ENCODE measurements around the gene ATP8A2. TPM values are rescaled to one million over a fixed set of nuclear protein-coding genes. Genes with fewer than 3 reads are reported as not detected.

Gene ATP8A2
- total RNA-seq, 1 donor from 2014 or later: 1.7 TPM

DNA sequence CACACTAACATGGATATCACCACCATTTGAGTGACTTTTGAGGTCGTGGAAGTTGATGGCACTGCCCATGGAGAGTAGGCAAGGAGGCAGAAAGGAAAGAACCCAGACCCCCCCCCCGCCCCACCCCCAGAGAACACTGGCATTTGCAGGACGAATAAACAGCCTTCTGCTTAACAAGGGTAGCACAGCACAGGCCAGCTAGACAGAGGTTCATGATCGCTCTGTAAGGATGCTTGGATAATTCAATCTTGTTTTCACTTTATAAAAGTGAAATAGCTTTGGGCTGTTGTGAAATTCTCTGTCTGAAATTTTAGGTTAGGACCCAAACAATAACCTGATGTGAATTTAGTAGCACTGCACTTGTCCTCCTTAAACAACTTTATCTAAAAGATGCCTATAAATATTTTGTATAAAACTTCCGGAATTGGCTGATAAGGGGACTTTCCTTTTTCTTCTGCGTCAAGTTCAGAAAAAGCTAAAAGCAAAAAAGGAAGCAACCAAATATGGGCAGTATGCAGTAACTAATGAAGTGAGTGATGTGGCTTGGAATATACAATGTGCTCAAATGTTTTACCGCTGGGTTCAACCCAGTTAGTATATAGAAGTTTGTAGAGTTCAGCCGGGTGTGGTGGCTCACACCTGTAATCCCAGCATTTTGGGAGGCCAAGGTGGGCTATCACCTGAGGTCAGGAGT, 516.3 kb downstream of the ATP8A2 start:
- TF ChIP-seq, protein P1, sequence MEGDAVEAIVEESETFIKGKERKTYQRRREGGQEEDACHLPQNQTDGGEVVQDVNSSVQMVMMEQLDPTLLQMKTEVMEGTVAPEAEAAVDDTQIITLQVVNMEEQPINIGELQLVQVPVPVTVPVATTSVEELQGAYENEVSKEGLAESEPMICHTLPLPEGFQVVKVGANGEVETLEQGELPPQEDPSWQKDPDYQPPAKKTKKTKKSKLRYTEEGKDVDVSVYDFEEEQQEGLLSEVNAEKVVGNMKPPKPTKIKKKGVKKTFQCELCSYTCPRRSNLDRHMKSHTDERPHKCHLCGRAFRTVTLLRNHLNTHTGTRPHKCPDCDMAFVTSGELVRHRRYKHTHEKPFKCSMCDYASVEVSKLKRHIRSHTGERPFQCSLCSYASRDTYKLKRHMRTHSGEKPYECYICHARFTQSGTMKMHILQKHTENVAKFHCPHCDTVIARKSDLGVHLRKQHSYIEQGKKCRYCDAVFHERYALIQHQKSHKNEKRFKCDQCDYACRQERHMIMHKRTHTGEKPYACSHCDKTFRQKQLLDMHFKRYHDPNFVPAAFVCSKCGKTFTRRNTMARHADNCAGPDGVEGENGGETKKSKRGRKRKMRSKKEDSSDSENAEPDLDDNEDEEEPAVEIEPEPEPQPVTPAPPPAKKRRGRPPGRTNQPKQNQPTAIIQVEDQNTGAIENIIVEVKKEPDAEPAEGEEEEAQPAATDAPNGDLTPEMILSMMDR (IDR thresholded peaks at IDR 0.05): no peak
- Histone ChIP-seq H3K9me3 (no peaks in the 10 kb centered on the region), H3K36me3 (no peaks in the 10 kb centered on the region), H3K4me1 (no peaks in the 10 kb centered on the region), H3K4me3 (no peak overlapping the region), H3K27ac (no peak overlapping the region), H3K27me3 (ENCODE audit: low read depth) (no peaks in the 10 kb centered on the region)
- no peak for DNase-seq
- ATAC-seq: no peak
- intact Hi-C loops (cut with DNase I): no loop called here

DNA sequence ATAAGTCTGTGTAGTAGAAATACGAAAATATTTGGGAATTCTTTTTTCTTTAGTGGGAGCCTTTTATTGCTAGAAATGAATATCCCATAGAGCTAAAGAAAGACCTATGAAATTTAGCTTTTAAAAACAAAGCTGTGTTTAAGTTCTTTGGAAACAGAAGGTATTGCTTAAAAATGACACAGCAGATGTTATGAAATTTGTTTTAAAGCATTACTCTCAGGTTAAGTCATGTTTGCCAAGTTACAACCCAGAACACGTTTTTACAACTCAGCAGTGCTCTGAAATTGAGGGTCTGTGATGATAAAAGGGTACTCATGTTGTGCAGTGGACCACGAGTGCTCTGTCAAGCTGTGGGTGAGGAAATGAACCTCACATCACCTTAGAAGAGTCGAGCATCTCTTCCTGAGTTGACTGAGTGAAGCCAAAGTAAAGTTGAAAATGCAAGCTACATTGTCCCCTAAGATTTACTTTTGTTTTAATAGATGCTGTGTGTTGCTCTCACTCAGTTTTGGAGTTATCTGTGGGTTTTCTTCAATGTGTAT, 519.0 kb downstream of the ATP8A2 start:
- ATAC-seq: no peak

DNA sequence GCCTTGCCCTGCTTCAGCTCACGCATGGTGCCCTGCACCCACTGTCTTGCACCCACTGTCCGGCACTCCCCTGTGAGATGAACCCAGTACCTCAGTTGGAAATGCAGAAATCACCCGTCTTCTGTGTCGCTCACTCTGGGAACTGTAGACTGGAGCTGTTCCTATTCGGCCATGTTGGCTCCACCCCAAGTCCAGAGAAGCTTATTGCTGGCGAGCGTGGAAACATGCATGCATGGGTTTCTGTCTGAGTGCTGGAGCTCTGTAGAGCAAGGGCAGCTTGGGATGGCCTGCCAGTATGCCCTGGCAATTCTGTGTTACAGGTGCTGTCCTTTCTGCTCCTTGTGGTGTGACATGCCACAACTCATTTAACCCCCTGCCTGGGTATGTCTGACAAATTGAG, 527.2 kb downstream of the ATP8A2 start:
- Histone ChIP-seq H3K4me3 (no peak overlapping the region), H3K9me3 (no peaks in the 10 kb centered on the region), H3K27me3 (ENCODE audit: low read depth) (no peaks in the 10 kb centered on the region), H3K36me3 (no peaks in the 10 kb centered on the region), H3K27ac (no peak overlapping the region), H3K4me1 (no peaks in the 10 kb centered on the region)
- intact Hi-C loops (cut with DNase I): no loop called here
- TF ChIP-seq, protein P1 (IDR thresholded peaks at IDR 0.05): no peak
- DNase-seq (no peak), ATAC-seq (no peak)

More for the DNA sequence above, 519.0 kb downstream of the ATP8A2 start:
- DNase-seq: no peak
- Histone ChIP-seq H3K4me1 (no peaks in the 10 kb centered on the region), H3K36me3 (no peaks in the 10 kb centered on the region), H3K4me3 (no peak overlapping the region), H3K27ac (no peak overlapping the region), H3K9me3 (no peaks in the 10 kb centered on the region), H3K27me3 (ENCODE audit: low read depth) (no peaks in the 10 kb centered on the region)
- intact Hi-C loops (cut with DNase I): no loop called here
- TF ChIP-seq, protein P1 (IDR thresholded peaks at IDR 0.05): no peak

DNA sequence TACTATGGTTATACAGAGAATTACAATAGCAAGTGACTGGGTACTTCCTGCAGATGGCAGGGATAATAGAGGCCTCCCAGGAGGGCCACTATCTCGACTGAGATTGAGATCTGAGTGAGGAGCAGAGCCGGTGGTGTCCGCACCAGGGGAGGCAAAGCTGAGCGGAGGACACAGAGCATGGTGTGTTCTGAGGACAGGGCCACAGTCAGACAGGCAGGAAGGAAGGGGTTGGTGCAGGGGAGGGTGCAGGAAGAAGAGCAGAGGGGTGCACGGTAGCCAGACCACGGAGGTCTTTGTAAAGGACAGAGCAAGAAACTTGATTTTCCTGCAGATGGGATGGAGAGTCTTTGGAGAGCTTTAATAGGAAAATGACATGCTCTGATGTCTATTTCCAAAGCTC, 527.7 kb downstream of the ATP8A2 start:
- no peak for ATAC-seq
- H3K4me3 ChIP-seq: no peak overlapping the region
- H3K27me3 ChIP-seq (ENCODE audit: low read depth): no peaks in the 10 kb centered on the region
- H3K27ac ChIP-seq: no peak overlapping the region
- no peaks in the 10 kb centered on the region for H3K4me1 ChIP-seq
- H3K9me3 ChIP-seq: no peaks in the 10 kb centered on the region
- intact Hi-C loops (cut with DNase I): no loop called here
- TF ChIP-seq, protein P1 (IDR thresholded peaks at IDR 0.05): no peak
- no peak for DNase-seq
- no peaks in the 10 kb centered on the region for H3K36me3 ChIP-seq

DNA sequence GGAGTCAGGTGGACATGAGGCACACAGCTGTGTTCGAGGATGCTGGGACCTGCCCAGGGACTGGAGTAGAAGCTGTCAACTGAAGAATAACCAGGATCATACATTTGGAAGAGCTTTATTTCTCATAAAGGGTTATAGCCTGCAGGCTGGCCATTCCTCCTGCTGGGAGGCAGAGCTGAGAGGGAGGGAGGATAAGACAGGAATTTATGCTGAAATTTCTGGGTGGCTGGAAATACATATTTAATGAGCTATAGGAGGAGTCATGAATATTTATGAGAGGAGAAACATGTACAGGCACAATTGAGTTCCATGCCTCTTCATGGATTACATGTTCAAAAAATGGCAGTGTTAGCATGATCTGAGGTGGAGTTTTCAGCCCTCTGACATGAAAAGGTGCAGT, 528.2 kb downstream of the ATP8A2 start:
- Histone ChIP-seq H3K36me3 (no peaks in the 10 kb centered on the region), H3K4me1 (no peaks in the 10 kb centered on the region), H3K9me3 (no peaks in the 10 kb centered on the region), H3K27me3 (ENCODE audit: low read depth) (no peaks in the 10 kb centered on the region), H3K4me3 (no peak overlapping the region), H3K27ac (no peak overlapping the region)
- ATAC-seq (no peak), DNase-seq (no peak)
- intact Hi-C loops (cut with DNase I): no loop called here
- TF ChIP-seq, protein P1 (IDR thresholded peaks at IDR 0.05): no peak

Measured in lower lobe of right lung (tissue), 2 donors.